GM19455 (cell line): ENCODE data around the gene ARRB1.
"Not testable (repeated sequence)": the region's sequence is repeated elsewhere in the genome, so short reads cannot be mapped to it uniquely, and the experiment has no call there.

Experiments used
- ATAC-seq: cut with Tn5 transposase; IDR thresholded peaks from one replicate; pipeline ENCODE4 v1.9.1; 2021; ENCODE audit not compliant: unreplicated experiment

Gene ARRB1

DNA sequence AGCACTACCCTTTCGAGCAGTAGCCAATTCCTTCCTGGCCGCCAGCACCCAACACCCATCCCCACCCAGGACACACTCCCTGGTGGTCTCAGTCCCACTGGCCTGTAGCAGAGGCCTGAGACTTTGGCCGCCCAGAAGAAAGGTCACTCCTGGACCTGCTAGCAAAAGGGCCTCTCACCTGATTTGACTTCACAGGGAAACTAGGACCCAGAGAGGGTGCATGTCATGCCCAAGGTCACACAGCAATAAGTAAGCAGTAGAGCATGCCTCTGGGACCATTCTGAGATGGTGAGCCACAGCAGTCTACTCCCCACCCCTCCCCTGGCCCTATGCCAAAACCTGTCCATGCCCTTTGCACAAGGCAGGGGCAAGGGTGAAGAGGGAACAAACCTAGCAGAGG, 7.3 kb downstream of the ARRB1 start:
- no peak for ATAC-seq

DNA sequence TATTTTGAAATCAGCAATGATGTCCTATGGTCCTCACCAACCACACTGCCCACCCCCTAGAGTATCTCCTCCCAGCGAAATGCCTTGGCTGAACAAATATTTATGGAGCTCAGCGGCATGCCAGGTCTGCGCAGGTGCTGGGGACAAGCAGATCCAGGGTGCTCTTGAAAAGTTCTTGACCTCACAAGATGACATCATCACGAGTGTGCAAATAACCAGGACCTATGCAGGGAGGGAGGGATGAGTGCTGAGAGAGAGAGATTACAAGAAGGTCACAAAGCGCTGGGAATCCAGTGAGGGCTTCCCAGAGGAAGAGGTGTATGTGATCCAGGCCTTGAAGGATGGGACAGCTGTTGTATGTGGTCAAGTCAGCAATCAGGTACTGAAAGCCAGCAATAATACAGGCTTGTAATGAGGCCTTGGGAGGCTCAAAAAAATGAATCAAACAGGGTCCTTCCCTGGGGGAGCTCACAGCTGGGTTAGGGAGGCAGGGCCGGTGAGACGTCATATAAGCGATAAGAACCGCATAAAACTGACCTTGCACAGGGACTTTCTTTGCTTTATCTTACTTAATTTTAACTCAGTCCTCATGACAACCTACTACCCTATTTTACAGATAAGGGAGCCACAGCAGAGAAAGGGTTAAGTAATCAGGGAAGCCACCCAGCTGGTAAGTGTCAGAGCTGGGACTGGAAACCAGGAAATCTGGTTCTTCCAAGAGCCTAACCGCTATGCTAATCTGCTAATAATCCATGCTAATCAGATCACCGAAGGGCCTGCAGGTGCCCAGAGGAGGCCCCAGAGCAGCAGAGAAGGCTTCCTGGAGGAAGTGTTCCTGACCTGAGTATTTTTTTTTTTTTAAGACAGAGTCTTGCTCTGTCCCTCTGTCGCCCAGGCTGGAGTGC, 8.2 kb downstream of the ARRB1 start:
- no peak for ATAC-seq

DNA sequence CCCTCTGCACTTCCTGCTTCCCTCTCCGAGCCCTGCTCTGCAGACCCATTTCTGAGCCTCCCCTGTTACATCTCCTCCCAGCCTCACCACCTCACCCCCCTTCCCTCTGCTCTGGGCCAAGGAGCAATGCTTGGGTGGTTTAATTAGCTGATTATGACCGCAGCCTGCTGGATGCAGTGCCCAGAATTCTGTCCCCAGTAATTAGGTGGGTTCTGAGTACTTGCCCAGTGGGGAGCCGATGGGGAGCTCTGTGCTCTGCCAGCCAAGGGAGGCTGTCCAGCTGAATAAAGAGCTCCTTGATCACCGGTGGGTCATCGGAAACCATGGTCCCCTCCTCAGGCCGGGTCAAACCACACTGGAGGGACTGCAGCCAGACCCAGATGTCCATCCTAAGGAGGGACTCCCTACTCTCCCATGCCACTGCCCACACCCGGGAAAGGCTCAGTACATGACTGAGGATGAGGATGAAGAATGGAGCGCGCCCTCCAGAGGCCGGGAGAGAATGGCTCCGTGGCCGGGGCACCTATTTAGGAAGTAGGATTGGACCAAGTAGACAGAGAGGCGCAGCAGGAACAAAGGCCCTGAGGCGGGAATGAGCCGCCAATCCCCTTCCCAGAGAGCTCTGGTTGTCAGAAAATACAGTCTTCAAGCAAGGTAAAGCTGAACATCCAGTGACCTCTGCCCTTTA, 9.1 kb downstream of the ARRB1 start:
- no peak for ATAC-seq

DNA sequence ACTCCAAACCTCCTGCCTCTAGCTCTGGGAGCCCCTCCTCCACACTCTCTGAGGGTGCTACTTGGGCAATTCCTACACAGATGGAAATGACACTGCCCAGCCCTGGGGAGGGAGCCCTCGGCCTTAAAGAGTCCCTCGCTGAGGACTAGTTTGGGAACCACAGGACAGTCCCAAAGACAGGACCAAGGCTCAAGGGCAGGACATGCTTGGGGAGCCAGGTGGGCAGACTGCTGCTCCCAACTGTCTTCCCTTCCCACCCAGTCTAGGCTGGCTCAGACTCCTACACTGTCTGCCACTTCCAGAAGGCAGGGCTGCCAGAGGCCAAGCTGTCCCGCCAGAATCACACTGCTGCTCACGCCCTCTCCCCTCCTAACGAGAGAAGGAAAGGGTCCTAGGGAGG, 9.8 kb downstream of the ARRB1 start:
- ATAC-seq, result no peak

DNA sequence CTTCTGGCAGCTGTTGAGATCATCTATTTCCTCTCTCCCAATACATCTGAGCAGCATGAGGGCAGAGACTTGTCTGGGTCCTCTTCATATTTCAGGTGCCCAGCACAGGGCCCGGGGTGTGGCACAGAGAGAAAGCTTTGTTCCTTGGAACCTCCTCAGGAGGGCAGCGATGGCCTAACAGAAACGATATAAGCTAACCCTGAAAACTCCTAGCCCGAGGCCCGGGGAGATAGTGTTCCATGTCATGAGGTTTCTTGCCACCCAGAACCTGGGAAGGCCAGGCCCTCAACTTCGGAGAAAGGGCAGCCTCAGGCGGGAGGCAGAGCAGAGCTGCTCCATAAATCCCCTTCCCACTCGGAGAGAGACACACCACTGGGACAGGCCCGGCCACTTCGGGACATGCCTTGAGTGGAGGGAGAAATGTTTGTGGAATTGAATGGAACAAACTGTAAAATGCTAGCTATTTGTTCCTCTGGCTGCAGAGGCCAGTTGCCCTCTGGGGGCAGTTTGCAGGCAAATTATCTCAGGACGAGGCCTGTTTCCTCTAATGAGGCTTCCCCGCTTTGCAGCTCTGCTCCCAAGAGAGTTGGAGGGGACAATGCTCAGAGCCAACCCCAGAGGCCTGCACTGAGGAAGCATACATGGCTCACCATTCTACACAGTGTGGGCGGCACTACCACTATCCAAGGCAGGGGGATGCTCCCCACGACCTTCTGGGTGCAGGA, 11.6 kb downstream of the ARRB1 start:
- ATAC-seq, result no peak

GRCh38 chr11:75338516-75339208, 12.8 kb downstream of the ARRB1 start:
- no peak for ATAC-seq

DNA sequence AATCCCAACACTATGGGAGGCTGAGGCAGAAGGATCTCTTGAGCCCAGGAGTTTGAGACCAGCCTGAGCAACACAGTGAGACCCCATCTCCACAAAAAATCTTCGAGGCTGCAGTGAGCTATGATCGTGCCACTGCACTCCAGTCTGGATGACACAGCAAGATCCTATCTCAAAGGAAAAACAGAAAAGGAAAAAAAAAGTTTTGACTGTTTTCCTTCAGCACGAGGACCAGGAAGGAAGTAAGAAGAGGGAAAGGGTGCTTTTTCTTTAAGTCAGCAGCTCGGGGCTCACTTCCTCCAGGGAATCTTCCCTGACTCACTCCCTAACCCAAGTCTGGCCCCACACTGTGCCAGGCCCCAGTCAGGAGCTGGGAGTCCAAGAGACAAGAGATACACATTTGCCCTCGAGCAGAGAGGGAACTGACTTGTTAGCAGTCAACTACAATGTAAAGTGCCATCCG, 14.2 kb downstream of the ARRB1 start:
- ATAC-seq, result no peak

- no peak for ATAC-seq
Observed at GRCh38 chr11:75334976-75335375, 16.5 kb downstream of the ARRB1 start.

DNA sequence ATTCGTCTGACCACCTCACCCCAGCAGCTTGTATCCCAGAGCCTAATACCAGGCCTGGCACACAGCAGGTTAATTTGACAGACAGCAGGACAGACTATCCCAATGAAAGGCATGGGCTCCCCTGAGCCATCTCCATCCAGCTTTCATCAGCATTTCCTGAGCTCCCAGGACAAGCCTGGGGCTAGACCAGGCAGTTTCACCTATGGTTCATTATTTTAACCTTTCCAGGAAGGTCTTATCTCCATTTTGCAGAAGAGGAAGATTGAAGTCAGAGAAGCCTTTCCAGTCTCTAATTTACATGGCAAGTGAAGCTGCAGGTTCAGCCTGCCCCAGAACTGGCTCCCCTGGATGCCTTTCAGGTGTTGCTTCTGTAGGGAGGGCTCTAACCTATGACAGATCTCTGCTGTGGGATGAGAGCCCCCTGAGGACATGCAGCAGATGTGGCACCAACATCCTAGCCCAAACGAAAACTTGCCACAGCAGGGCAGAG, 17.0 kb downstream of the ARRB1 start:
- ATAC-seq, result no peak

DNA sequence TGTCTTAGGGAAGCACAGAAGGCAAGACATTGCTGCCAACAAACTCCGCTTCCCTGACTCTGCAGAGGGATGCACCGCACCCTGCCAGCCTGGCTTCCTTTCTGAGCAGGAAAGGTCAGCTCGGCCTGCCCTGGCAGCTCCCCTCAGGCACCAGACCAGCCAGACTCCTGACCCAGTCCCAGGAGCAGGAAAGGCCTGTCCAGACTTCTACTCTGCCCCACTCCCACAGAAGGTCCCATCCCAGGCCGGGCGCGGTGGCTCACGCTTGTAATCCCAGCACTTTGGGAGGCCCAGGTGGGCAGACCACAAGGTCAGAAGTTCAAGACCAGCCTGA, 17.7 kb downstream of the ARRB1 start:
- ATAC-seq, result no peak

GRCh38 chr11:75333022-75333806, 18.2 kb downstream of the ARRB1 start:
- no peak for ATAC-seq

DNA sequence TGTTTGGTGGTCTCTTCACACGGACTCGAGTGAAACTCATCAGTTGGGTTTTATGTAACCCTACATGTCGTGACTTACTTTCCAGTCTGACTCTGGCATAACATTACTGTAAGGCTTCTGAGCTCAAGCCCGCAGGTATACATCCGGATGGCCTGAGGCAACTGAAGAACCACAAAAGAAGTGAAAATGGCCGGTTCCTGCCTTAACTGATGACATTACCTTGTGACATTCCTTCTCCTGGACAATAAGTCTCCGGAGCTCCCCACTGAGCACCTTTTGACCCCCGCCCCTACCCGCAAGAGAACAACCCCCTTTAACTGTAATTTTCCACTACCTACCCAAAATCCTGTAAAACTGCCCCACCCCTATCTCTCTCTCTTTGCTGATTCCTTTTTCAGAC, 19.7 kb downstream of the ARRB1 start:
- ATAC-seq, result not testable (repeated sequence)

DNA sequence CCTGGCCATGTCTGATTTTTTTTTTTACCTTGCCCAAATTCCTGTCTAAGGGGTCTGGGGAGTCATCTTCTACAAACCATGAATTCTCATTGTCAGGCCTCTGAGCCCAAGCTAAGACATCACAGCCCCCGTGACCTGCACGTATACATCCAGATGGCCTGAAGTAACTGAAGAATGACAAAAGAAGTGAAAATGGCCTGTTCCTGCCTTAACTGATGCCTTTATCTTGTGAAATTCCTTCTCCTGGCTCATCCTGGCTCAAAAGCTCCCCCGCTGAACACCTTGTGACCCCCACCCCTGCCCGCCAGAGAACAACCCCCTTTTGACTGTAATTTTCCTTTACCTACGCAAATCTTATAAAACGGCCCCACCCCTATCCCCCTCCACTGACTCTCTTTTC, 20.2 kb downstream of the ARRB1 start:
- not testable (repeated sequence) for ATAC-seq

DNA sequence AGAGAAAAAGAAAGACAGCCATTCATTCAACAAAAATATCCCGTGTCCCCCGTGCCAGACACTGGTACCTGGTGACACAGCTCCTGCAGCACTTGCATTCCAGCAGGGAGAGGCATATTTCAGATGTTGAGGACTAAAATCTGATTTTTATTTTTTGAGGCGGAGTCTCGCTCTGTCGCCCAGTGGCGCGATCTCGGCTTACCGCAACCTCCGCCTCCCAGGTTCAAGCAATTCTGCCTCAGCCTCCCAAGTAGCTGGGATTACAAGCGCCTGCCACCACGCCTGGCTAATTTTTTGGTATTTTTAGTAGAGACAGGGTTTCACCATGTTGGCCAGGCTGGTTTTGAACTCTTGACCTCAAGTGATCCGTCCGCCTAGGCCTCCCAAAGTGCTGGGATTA, 20.6 kb downstream of the ARRB1 start:
- ATAC-seq, result not testable (repeated sequence)

DNA sequence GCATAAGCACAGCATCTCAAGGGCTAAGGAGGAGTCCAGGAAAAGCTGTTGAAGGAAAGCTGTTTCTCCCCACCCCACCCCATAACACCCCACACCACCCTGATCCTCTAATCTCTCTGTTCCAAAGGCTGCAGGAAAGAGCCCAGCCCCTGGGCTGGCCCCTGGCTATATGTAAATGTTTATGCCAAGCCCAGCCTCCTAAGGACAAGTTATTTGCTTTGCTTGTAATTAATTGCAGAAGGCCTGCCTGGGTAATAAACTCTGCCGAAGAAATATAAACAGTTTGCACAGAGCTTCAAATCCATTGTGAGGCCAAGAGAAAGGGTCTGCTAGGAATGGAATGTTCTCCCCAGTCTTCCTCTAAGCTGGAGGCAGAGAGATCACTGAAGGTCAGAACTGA, 21.2 kb downstream of the ARRB1 start:
- ATAC-seq, result no peak

- no peak for ATAC-seq
Observed at GRCh38 chr11:75328426-75329277, 22.8 kb downstream of the ARRB1 start.

- ATAC-seq, result no peak
Observed at GRCh38 chr11:75326439-75326810, 25.0 kb downstream of the ARRB1 start.

DNA sequence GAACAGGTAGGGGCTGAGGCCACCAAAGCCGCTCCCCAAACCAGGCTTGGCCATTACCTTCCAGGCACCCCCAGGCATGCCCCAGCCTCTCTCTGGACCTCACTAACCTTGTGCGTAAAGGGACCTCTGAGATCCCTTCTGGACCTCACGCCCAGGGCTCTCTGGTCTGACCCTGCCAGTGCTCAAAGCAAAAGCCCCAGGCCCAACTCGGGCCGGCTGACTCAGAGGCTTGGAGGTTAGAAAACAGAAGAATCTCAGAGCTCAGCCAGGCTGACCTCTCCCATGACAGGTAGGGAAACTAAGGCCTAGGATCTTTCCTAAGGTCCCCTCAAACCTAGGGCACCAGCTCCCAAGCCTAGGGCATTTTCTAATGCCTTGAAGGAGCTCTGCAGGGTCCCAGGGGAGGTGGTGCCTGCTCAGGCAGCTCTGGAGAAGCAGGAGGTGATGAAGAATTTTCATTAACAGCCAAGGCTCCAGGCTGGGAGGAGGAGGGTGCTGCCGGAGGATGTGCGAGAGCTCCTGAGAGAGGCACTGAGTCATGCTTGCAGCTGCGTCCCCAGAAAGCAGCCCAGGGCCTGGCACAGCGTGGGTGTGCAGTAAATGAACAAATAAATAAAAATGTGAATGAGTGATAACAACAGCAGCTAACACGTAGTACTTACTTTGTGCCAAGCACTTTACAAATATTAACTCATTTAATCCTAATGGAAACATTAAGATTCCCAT, 25.6 kb downstream of the ARRB1 start:
- no peak for ATAC-seq

DNA sequence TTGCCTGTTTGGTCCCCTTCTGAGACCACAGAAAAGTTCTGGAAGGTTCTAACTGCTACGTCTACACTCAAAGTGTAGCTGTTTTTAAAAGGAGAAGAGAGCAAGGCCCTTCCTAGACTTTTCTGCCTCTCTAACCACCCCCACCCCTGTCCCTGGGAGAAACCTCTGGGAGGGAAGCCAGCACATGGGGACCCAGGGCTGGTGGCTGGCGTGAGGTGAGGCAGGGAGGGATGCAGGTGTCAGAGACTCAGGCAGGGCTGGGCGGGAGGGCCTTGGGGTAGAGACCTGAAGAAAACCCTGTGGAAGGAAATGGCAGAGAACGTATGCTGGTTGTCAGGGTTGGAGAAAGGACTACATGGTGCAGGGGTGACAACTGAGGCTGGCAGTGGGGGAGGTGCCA, 26.7 kb downstream of the ARRB1 start:
- ATAC-seq, result no peak
